ENCODE results near the gene FOXP1. TPM values are rescaled to one million over a fixed set of nuclear protein-coding genes. Genes with fewer than 3 reads are reported as not detected.
A peak's percentile ranks its signal among the peaks of the same experiment; 100 is the strongest.

The FOXP1 gene
- total and polyA plus RNA-seq, 2 donors (not counting 1 experiment from before 2014, with no cell fraction given): 91.1 to 508 TPM

GRCh38 chr3:71002298-71002697 lies 581.2 kb downstream of the FOXP1 start:
- H3K79me2 ChIP-seq (ENCODE audit: control insufficient read depth, insufficient read depth, low read length): peaks cover 96% of the 10 kb centered on the region
- POLR2A ChIA-PET: no interaction called here
- Mint-ChIP-seq H3K4me3 (no peak overlapping the region), H3K4me1 (peaks cover 40% of the 10 kb centered on the region), H3K27me3 (no peaks in the 10 kb centered on the region), H3K9me3 (ENCODE audit: insufficient read depth) (no peaks in the 10 kb centered on the region), H3K27ac (peak overlapping the region; percentile 56)
- H3K4me2 ChIP-seq (replicated peaks; ENCODE audit: low read depth, low read length, poor library complexity, severe bottlenecking): no peak overlapping the region
- ATAC-seq (ENCODE audit: low read depth): no peak
- DNase-seq: no peak
- H3K27me3 ChIP-seq (replicated peaks in 1 of 4; ENCODE audit: control extremely low read depth in 1 of 4, control insufficient read depth in 3 of 4, insufficient read depth in 4 of 4, low read length in 3 of 4): no peaks in the 10 kb centered on the region
- WGBS (ENCODE audit: insufficient coverage): no CpG with 5 or more reads among the region's 2 CpGs
- H3K4me1 ChIP-seq (ENCODE audit: control insufficient read depth in 2 of 2, insufficient read depth in 2 of 2, low read length in 2 of 2): peaks cover 8 to 13% of the 10 kb centered on the region in 2 donors
- no peak overlapping the region for H3K4me3 ChIP-seq (ENCODE audit: control extremely low read depth in 1 of 5, extremely low read depth in 1 of 5, insufficient read depth in 1 of 5, low read depth in 2 of 5, low read length in 4 of 5)
- intact Hi-C loops (cut with micrococcal nuclease): no loop called here
- no peak overlapping the region for H2AFZ ChIP-seq (ENCODE audit: insufficient read depth, low read depth, low read length, poor library complexity, severe bottlenecking)
- H3K27ac ChIP-seq (ENCODE audit: low read length in 2 of 2): peak overlapping the region in 1 of 2 donors; percentile 8
- TF ChIP-seq EZH2 (IDR thresholded peaks at IDR 0.05; ENCODE audit: borderline replicate concordance, insufficient read depth, low read depth, low read length, poor library complexity, severe bottlenecking) (no peak), CTCF (IDR thresholded peaks at IDR 0.05) (no peak)
- H3K9me3 ChIP-seq (ENCODE audit: control extremely low read depth in 1 of 3, control insufficient read depth in 2 of 3, insufficient read depth in 1 of 3, low read length in 2 of 3): no peaks in the 10 kb centered on the region
- H4K20me1 ChIP-seq (ENCODE audit: control insufficient read depth, insufficient read depth, low read length, poor library complexity, severe bottlenecking): peaks cover 50% of the 10 kb centered on the region
- H3K36me3 ChIP-seq (replicated peaks in 1 of 2; ENCODE audit: control extremely low read depth in 1 of 2, control insufficient read depth in 1 of 2, extremely low read depth in 1 of 2, insufficient read depth in 2 of 2, low read length in 1 of 2): peaks cover 5 to 52% of the 10 kb centered on the region in 2 experiments
- CTCF ChIA-PET: interaction anchor here (0.7 to 5.3 kb wide), 2 partner anchors 10 to 68 kb away, joined by 3 to 64 read pairs; no protein-coding TSS in a partner anchor
- H3K9ac ChIP-seq (ENCODE audit: low read length): no peak overlapping the region

- peaks cover 32% of the 10 kb centered on the region for H3K4me1 Mint-ChIP-seq
- Histone ChIP-seq H3K9me3 (ENCODE audit: control extremely low read depth in 1 of 3, control insufficient read depth in 2 of 3, insufficient read depth in 1 of 3, low read length in 2 of 3) (no peaks in the 10 kb centered on the region), H3K4me1 (ENCODE audit: control insufficient read depth in 2 of 2, insufficient read depth in 2 of 2, low read length in 2 of 2) (peaks cover 8 to 10% of the 10 kb centered on the region in 2 donors), H3K27ac (ENCODE audit: low read length in 2 of 2) (peak overlapping the region in 1 of 2 donors; percentile 8), H3K4me3 (ENCODE audit: control extremely low read depth in 1 of 5, extremely low read depth in 1 of 5, insufficient read depth in 1 of 5, low read depth in 2 of 5, low read length in 4 of 5) (no peak overlapping the region), H3K27me3 (replicated peaks in 1 of 4; ENCODE audit: control extremely low read depth in 1 of 4, control insufficient read depth in 3 of 4, insufficient read depth in 4 of 4, low read length in 3 of 4) (no peaks in the 10 kb centered on the region), H3K9ac (ENCODE audit: low read length) (no peak overlapping the region), H2AFZ (ENCODE audit: insufficient read depth, low read depth, low read length, poor library complexity, severe bottlenecking) (no peak overlapping the region), H4K20me1 (ENCODE audit: control insufficient read depth, insufficient read depth, low read length, poor library complexity, severe bottlenecking) (peaks cover 59% of the 10 kb centered on the region), H3K36me3 (replicated peaks in 1 of 2; ENCODE audit: control extremely low read depth in 1 of 2, control insufficient read depth in 1 of 2, extremely low read depth in 1 of 2, insufficient read depth in 2 of 2, low read length in 1 of 2) (peaks cover 7 to 58% of the 10 kb centered on the region in 2 experiments), H3K79me2 (ENCODE audit: control insufficient read depth, insufficient read depth, low read length) (peaks cover 96% of the 10 kb centered on the region), H3K4me2 (replicated peaks; ENCODE audit: low read depth, low read length, poor library complexity, severe bottlenecking) (no peak overlapping the region)
- peak overlapping the region; percentile 22 for H3K27ac Mint-ChIP-seq
- ChIA-PET POLR2A (no interaction called here), CTCF (no interaction called here)
- H3K27me3 Mint-ChIP-seq: no peaks in the 10 kb centered on the region
- ATAC-seq (ENCODE audit: low read depth) (no peak), DNase-seq (no peak)
- 80% methylated on average over 1 of the region's 5 CpGs for WGBS (ENCODE audit: insufficient coverage)
- no peak for TF ChIP-seq EZH2 (IDR thresholded peaks at IDR 0.05; ENCODE audit: borderline replicate concordance, insufficient read depth, low read depth, low read length, poor library complexity, severe bottlenecking)
- TF ChIP-seq CTCF (IDR thresholded peaks at IDR 0.05): no peak
- intact Hi-C loops (cut with micrococcal nuclease): no loop called here
- H3K9me3 Mint-ChIP-seq (ENCODE audit: insufficient read depth): no peaks in the 10 kb centered on the region
- no peak overlapping the region for H3K4me3 Mint-ChIP-seq
Measured at GRCh38 chr3:71001303-71001830, 582.2 kb downstream of the FOXP1 start.

Data from B cell (primary cell).